SK-N-SH (cell line): ENCODE measurements around the gene ELK1.

ENCODE experiments used
- CTCF ChIP-seq: fragments of 200-600 bp; sonication (generic); IDR thresholded peaks from 2 replicates; pipeline ENCODE4 v1.6.1; 2017; ENCODE audit warnings: antibody characterized with exemption, mild to moderate bottlenecking, moderate library complexity
- EP300 ChIP-seq, 2 experiments: IDR thresholded peaks; 2 replicates each; pipeline versions ENCODE4 v1.4.0 to v1.6.1; 2012; ENCODE audit warnings: borderline replicate concordance in 1 of 2, low read depth in 1 of 2, low read length in 1 of 2
- EZH2phosphoT487 ChIP-seq: fragments of 200-600 bp; sonication (generic); IDR thresholded peaks from 2 replicates; pipeline ENCODE4 v1.6.1; 2017; ENCODE audit warnings: low read depth, mixed run types, mild to moderate bottlenecking, antibody characterized with exemption, moderate library complexity, borderline replicate concordance
- FOXJ3 ChIP-seq: sonication (generic); formaldehyde crosslinking; IDR thresholded peaks from 2 replicates; pipeline ENCODE4 v1.5.1; 2020; ENCODE audit warnings: mild to moderate bottlenecking, missing genetic modification reagents
- MEF2A ChIP-seq: IDR thresholded peaks from 2 replicates; pipeline ENCODE4 v1.4.0; 2012; ENCODE audit warnings: low read depth, borderline replicate concordance
- PBX3 ChIP-seq: IDR thresholded peaks from 2 replicates; pipeline ENCODE4; 2012
- POLR2AphosphoS5 ChIP-seq: IDR thresholded peaks from 2 replicates; pipeline ENCODE4 v1.6.1; 2012; ENCODE audit warnings: low read depth, low read length
- RFX5 ChIP-seq: IDR thresholded peaks from 2 replicates; pipeline ENCODE4 v1.6.1; 2012; ENCODE audit warnings: mild to moderate bottlenecking, improper control_type of control experiment, low read length
- TAF1 ChIP-seq: IDR thresholded peaks from 2 replicates; pipeline ENCODE4 v1.6.1; 2012; ENCODE audit warnings: low read depth, mild to moderate bottlenecking, low read length, moderate library complexity, borderline replicate concordance

GRCh38 chrX:47645530-47645929, 4.8 kb downstream of the ELK1 start:
- TF ChIP-seq CTCF (no peak), EZH2phosphoT487 (no peak), POLR2AphosphoS5 (no peak), FOXJ3 (CRISPR knock-in tag) (no peak), MEF2A (no peak), EP300 (IDR thresholded peaks at IDR 0.05; ENCODE audit: borderline replicate concordance in 1 of 2, low read depth in 1 of 2, low read length in 1 of 2) (no peak), TAF1 (no peak), RFX5 (no peak), PBX3 (no peak)
